Measurements from ENCODE around the gene CHRDL2. TPM values are rescaled to one million over a fixed set of nuclear protein-coding genes. Genes with fewer than 3 reads are reported as not detected.
A peak's percentile ranks its signal among the peaks of the same experiment; 100 is the strongest.

CHRDL2 gene
- total and polyA plus RNA-seq, 2 of the 13 experiments (the other 11 are each of a cell fraction or from before 2014, with no cell fraction given) = 0.04 TPM; not detected in 1

DNA sequence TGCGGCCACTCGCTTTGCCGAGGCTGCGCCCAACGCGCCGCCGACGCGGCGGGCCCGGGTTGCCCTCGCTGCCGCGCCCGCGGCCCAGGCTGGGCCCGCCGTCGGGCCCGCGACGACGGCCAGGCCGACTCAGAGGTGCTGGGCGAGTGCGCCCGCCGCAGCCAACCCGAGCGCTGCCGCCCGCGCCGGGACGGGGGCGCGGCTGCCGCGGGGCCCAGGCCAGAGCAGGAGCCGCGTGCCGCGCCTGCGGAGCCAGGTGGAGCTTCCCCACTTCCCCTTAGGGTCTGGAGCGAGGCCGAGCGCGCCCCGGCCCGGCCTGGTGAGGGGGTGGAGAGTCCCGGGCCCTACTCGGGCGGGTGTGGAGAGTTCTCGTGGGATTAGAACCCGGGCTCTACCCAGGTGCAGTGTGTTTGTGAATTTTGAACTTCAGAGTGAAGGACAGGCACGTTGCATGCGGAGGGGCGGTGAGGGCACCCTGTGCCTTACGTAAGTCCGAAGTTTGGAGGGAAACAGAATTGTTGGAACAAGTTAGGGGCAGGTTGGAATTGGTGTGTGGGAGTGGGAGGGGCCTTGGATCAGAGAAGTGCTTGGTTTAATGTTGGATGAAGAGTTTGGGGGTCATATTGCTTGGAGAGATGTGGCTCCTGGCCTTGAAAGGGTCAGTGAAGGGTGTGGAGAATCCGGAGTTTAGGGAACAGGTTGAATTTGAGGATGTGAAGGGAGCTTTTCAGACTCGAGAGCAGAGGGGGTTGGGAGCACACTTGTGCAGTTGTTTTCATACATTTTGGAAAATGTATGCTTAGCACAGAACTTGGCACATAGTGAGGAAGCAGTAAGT is 18.1 kb upstream of the CHRDL2 start (continued):
- TF ChIP-seq, protein P1, sequence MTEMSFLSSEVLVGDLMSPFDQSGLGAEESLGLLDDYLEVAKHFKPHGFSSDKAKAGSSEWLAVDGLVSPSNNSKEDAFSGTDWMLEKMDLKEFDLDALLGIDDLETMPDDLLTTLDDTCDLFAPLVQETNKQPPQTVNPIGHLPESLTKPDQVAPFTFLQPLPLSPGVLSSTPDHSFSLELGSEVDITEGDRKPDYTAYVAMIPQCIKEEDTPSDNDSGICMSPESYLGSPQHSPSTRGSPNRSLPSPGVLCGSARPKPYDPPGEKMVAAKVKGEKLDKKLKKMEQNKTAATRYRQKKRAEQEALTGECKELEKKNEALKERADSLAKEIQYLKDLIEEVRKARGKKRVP (CRISPR knock-in tag; IDR thresholded peaks at IDR 0.05) = peak in 1 of 2 experiments; percentile 30; a peak in 1 of 4 replicates
- TF ChIP-seq ZNF777 (CRISPR knock-in tag; IDR thresholded peaks at IDR 0.05) (peak; percentile 87), ZNF776 (CRISPR knock-in tag; IDR thresholded peaks at IDR 0.05) (peak; percentile 38; the same call in 1 of the 2 replicates), ZNF354B (CRISPR knock-in tag; IDR thresholded peaks at IDR 0.05) (0 out of 2 replicates have a peak, but pooled peaks have one; percentile 78), CBX1 (IDR thresholded peaks at IDR 0.05; ENCODE audit: low read depth) (peak; percentile 29), EP300 (IDR thresholded peaks at IDR 0.05; ENCODE audit: low read depth in 2 of 2, low read length in 2 of 2) (0 out of 4 replicates have a peak, but pooled peaks of 1 of the 2 experiments have one; percentile 23), EP300 (CRISPR knock-in tag; IDR thresholded peaks at IDR 0.05; ENCODE audit: borderline replicate concordance) (no peak), ZNF746 (CRISPR knock-in tag; IDR thresholded peaks at IDR 0.05) (peak; percentile 79), POLR2A (IDR thresholded peaks at IDR 0.05; ENCODE audit: insufficient read depth in 1 of 2, low read depth in 2 of 2, low read length in 2 of 2) (peak; percentile 37 to 47; a peak in 2 of 4 replicates), TCF12 (IDR thresholded peaks at IDR 0.05) (no peak), TCF12 (CRISPR knock-in tag; IDR thresholded peaks at IDR 0.05) (peak; percentile 55; the same call in 1 of the 2 replicates), IRX3 (CRISPR knock-in tag; IDR thresholded peaks at IDR 0.05; ENCODE audit: borderline replicate concordance, low read depth) (peak; percentile 84; the same call in 1 of the 2 replicates), ZNF878 (CRISPR knock-in tag; IDR thresholded peaks at IDR 0.05) (0 out of 2 replicates have a peak, but pooled peaks have one; percentile 33), KLF12 (CRISPR knock-in tag; IDR thresholded peaks at IDR 0.05; ENCODE audit: borderline replicate concordance) (peak; percentile 63; the same call in 1 of the 2 replicates), ZNF782 (CRISPR knock-in tag; IDR thresholded peaks at IDR 0.05; ENCODE audit: borderline replicate concordance) (0 out of 2 replicates have a peak, but pooled peaks have one; percentile 28), SMYD3 (CRISPR knock-in tag; IDR thresholded peaks at IDR 0.05) (0 out of 2 replicates have a peak, but pooled peaks have one; percentile 69), ZNF790 (CRISPR knock-in tag; IDR thresholded peaks at IDR 0.05; ENCODE audit: borderline replicate concordance) (no peak)
- TF ChIP-seq, protein P2, sequence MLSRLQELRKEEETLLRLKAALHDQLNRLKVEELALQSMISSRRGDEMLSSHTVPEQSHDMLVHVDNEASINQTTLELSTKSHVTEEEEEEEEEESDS (CRISPR knock-in tag; IDR thresholded peaks at IDR 0.05; ENCODE audit: borderline replicate concordance) = peak; percentile 84; the same call in 1 of the 2 replicates
- TF ChIP-seq, protein P3, sequence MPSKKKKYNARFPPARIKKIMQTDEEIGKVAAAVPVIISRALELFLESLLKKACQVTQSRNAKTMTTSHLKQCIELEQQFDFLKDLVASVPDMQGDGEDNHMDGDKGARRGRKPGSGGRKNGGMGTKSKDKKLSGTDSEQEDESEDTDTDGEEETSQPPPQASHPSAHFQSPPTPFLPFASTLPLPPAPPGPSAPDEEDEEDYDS (CRISPR knock-in tag; IDR thresholded peaks at IDR 0.05) = peak; percentile 40
- TF ChIP-seq, protein P4, sequence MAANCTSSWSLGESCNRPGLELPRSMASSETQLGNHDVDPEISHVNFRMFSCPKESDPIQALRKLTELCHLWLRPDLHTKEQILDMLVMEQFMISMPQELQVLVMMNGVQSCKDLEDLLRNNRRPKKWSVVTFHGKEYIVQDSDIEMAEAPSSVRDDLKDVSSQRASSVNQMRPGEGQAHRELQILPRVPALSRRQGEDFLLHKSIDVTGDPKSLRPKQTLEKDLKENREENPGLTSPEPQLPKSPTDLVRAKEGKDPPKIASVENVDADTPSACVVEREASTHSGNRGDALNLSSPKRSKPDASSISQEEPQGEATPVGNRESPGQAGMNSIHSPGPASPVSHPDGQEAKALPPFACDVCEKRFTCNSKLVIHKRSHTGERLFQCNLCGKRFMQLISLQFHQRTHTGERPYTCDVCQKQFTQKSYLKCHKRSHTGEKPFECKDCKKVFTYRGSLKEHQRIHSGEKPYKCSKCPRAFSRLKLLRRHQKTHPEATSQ (CRISPR knock-in tag; IDR thresholded peaks at IDR 0.05; ENCODE audit: borderline replicate concordance) = peak; percentile 76; the same call in 1 of the 2 replicates
- TF ChIP-seq, protein P5, sequence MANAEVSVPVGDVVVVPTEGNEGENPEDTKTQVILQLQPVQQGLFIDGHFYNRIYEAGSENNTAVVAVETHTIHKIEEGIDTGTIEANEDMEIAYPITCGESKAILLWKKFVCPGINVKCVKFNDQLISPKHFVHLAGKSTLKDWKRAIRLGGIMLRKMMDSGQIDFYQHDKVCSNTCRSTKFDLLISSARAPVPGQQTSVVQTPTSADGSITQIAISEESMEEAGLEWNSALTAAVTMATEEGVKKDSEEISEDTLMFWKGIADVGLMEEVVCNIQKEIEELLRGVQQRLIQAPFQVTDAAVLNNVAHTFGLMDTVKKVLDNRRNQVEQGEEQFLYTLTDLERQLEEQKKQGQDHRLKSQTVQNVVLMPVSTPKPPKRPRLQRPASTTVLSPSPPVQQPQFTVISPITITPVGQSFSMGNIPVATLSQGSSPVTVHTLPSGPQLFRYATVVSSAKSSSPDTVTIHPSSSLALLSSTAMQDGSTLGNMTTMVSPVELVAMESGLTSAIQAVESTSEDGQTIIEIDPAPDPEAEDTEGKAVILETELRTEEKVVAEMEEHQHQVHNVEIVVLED (CRISPR knock-in tag; IDR thresholded peaks at IDR 0.05; ENCODE audit: borderline replicate concordance) = peak; percentile 52; the same call in 1 of the 2 replicates
- TF ChIP-seq, protein P6, sequence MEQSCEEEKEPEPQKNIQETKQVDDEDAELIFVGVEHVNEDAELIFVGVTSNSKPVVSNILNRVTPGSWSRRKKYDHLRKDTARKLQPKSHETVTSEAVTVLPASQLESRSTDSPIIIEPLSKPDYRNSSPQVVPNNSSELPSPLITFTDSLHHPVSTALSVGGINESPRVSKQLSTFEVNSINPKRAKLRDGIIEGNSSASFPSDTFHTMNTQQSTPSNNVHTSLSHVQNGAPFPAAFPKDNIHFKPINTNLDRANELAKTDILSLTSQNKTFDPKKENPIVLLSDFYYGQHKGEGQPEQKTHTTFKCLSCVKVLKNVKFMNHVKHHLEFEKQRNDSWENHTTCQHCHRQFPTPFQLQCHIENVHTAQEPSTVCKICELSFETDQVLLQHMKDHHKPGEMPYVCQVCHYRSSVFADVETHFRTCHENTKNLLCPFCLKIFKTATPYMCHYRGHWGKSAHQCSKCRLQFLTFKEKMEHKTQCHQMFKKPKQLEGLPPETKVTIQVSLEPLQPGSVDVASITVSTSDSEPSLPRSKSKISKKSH (CRISPR knock-in tag; IDR thresholded peaks at IDR 0.05; ENCODE audit: borderline replicate concordance) = no peak
